Mononuclear cell (primary cell): ENCODE measurements around the gene NHERF2. TPM values are rescaled to one million over a fixed set of nuclear protein-coding genes. Genes with fewer than 3 reads are reported as not detected.

Experiments
- H3K27me3 ChIP-seq: 2 replicates; pipeline ENCODE4 v1.6.0; 2011; ENCODE audit warnings: low read length, control low read depth; ENCODE audit not compliant: insufficient read depth
- H3K4me1 ChIP-seq: 2 replicates; pipeline ENCODE4 v1.5.1; 2011; ENCODE audit warnings: mild to moderate bottlenecking, low read length, control low read depth; ENCODE audit not compliant: insufficient read depth
- H3K4me3 ChIP-seq: 2 replicates; pipeline ENCODE4 v1.5.1; 2011; ENCODE audit warnings: mild to moderate bottlenecking, low read length, moderate library complexity
- H3K9me3 ChIP-seq: 2 replicates; pipeline ENCODE4 v1.5.1; 2011; ENCODE audit warnings: low read depth, mild to moderate bottlenecking, control low read depth, low read length
- total RNA-seq: library from RNA; depleted of rRNA; stranded (reverse); fragments of >200 nt; gene quantifications from one replicate; pipeline ENCODE4 v1.2.3, GENCODE V29; 2012

NHERF2 gene
- total RNA-seq = 0.84 TPM

- H3K4me3 ChIP-seq = no peak within 1 kb of the TSS
- peaks cover 20% of the 10 kb centered on the region for H3K27me3 ChIP-seq
- H3K4me1 ChIP-seq = peaks cover 29% of the 10 kb centered on the region
- H3K9me3 ChIP-seq = no peaks in the 10 kb centered on the region
These were observed at the start of gene NHERF2 for GRCh38 chr16:2026461-2027023. Gene NHERF2, plus strand, starts transcription at chr16:2026902. Its CDS starts 104 bp downstream, at chr16:2027006.

DNA sequence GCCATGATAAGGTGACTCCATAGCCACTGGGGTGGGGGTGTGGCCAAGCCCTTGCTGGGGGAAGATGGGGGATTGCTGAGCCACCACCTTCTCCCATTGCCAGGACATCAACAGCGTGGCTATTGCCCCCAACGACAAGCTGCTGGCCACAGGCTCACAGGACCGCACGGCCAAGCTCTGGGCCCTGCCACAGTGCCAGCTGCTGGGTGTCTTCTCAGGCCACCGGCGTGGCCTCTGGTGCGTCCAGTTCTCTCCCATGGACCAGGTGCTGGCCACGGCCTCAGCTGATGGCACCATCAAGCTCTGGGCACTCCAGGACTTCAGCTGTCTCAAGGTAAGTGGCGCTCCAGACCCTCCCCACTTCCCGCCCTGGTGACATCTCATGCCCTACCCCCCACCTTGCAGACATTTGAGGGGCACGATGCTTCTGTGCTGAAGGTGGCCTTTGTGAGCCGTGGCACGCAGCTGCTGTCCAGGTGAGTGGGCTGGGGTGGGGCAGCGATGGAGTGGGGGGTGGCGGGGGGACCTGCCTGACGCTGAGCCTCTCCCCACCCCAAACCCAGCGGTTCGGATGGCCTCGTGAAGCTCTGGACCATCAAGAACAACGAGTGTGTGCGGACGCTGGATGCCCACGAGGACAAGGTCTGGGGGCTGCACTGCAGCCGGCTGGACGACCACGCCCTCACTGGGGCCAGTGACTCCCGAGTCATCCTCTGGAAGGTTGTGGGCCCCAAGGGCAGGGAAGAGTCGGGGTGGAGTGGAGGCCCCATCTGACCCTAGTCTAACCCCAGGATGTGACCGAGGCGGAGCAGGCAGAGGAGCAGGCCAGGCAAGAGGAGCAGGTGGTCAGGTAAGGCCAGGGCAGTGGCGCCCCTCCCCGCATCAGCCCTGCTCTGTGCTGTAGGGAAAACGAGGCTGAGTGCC, 49.5 kb upstream of the NHERF2 start:
- no peak overlapping the region for H3K4me3 ChIP-seq
- H3K9me3 ChIP-seq = no peaks in the 10 kb centered on the region
- peaks cover 30% of the 10 kb centered on the region for H3K27me3 ChIP-seq
- H3K4me1 ChIP-seq = peaks cover 11% of the 10 kb centered on the region

DNA sequence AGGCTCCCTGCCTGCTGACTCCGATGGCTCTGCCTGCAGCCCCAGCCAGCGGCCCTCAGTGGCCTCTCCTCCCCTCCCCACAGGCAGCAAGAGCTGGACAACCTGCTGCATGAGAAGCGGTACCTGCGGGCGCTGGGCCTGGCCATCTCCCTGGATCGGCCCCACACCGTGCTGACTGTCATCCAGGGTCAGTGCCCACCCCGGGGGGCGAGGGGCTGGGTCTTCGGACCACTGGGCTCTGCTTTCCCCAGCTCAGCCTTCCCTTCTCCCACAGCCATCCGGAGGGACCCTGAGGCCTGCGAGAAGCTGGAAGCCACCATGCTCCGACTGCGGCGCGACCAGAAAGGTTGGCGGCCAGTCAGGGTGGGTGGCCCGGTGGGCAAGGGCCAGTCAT, 48.8 kb upstream of the NHERF2 start:
- peaks cover 5% of the 10 kb centered on the region for H3K4me1 ChIP-seq
- H3K27me3 ChIP-seq = peaks cover 36% of the 10 kb centered on the region
- H3K4me3 ChIP-seq = no peak overlapping the region
- H3K9me3 ChIP-seq = no peaks in the 10 kb centered on the region

GRCh38 chr16:1978476-1979120, 48.1 kb upstream of the NHERF2 start:
- H3K27me3 ChIP-seq = peaks cover 39% of the 10 kb centered on the region
- H3K4me3 ChIP-seq = no peak overlapping the region
- H3K9me3 ChIP-seq = no peaks in the 10 kb centered on the region

DNA sequence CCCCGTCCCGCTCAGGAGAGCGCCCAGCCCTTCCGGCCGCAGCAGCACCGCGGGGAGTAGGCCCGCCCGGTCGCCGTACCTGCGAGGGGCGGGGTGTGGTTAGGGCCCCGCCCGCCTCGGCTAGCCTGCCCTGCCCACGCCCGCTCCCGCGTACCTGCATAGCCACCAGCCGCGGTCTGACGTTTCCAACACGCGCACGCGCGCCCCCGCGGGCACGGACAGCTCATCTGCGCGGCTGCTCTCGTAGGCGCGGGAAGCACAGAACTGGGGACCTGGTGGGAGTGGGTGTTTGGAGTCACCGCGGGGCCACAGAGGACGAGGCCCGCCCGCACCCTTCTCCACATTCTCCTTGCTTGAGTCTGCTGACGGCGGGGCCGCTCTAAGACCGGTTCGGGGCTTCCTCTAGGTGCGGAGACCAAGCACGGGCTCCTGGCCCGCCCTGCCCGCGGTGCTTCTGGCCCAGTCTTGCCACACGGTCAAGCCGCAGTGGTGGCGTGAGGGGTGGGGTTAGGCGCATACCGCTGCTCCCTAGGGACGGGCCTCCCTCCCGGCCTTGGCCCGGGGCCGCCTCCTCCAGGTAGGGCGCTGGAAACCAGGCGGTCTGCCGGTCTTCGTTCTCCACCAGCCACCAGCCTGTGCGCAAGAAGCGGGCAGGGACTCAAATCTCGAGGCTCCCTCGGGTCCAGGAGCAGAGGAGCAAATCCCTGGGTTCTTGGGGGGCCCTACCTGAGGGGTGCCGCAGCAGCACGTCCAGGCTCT, 47.3 kb upstream of the NHERF2 start:
- Histone ChIP-seq H3K9me3 (no peaks in the 10 kb centered on the region), H3K27me3 (peaks cover 39% of the 10 kb centered on the region), H3K4me1 (peaks cover 10% of the 10 kb centered on the region), H3K4me3 (no peak overlapping the region)

More at GRCh38 chr16:1978476-1979120, 48.1 kb upstream of the NHERF2 start:
- H3K4me1 ChIP-seq = peaks cover 8% of the 10 kb centered on the region

- Histone ChIP-seq H3K4me1 (peaks cover 17% of the 10 kb centered on the region), H3K9me3 (no peaks in the 10 kb centered on the region), H3K27me3 (peaks cover 39% of the 10 kb centered on the region), H3K4me3 (no peak overlapping the region)
These were observed 46.5 kb upstream of the NHERF2 start for GRCh38 chr16:1980030-1980769.

DNA sequence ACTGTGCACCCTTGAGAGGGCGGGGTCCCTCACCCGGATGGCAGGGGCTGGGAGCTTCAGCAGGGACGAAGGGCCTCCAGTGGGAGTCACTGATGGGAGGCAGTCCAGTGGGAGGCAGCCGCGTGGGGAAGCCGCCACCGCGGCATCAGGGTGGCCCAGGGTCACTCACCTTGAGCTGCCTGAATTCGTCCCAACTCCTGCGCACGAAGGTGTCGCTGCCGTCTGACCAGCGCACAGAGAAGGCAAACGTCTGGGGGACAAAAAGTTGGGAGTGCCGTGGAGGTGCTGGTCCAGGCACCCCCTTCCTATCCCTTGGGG, 46.0 kb upstream of the NHERF2 start:
- H3K4me3 ChIP-seq = no peak overlapping the region
- H3K27me3 ChIP-seq = peaks cover 39% of the 10 kb centered on the region
- peaks cover 21% of the 10 kb centered on the region for H3K4me1 ChIP-seq
- H3K9me3 ChIP-seq = no peaks in the 10 kb centered on the region

DNA sequence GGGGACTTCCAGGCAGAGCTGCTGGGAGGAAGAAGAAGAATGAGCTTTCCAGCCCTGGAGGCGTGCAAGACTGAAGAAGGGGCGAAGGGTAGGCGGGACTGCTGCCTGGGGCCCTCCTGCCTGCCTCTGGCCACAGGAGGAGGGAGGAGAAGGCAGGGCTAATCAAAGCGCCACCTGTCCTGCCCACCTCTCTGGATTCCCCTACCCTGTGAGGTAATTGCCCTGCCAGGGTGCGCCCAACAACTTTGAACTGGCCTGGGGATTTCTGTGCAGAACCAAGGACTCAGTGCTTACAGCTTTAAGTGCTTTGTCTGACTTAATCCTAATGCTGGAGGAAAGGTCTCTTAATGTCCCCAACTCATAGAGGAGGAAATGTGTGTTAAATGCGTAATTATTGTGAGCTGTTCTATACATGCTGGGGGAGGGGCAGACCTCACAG, 45.3 kb upstream of the NHERF2 start, which contains the start of gene NOXO1:
NOXO1 (minus strand) TSS at position 72 of the 439 bp plus-strand sequence. CDS start 290 bp downstream, outside the sequence.
- H3K27me3 ChIP-seq = peaks cover 39% of the 10 kb centered on the region
- H3K4me3 ChIP-seq = no peak within 1 kb of the TSS
- H3K9me3 ChIP-seq = no peaks in the 10 kb centered on the region
- peaks cover 21% of the 10 kb centered on the region for H3K4me1 ChIP-seq

DNA sequence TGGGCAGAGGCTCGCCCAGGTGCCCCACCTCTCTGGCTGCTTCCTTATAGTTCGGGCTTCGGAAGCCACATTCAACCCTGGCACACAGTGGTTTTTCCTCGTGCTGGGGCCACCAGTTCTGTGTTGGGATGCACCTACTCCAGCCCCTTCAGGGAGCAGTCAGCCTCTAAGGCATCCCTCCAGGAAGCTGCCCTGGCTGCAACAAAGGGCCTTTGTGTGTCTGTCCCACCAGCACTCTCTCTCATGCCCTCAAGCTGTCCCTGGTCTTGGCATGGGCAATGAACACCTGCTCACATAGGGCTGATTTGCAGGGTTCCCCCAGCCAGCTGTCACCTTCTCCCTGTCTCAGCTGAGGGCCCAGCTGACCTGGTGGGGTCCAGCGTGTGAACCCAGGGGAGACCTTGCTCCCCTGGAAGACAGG, 44.7 kb upstream of the NHERF2 start:
- H3K27me3 ChIP-seq = peaks cover 39% of the 10 kb centered on the region
- H3K4me1 ChIP-seq = peaks cover 21% of the 10 kb centered on the region
- no peaks in the 10 kb centered on the region for H3K9me3 ChIP-seq
- H3K4me3 ChIP-seq = no peak overlapping the region

DNA sequence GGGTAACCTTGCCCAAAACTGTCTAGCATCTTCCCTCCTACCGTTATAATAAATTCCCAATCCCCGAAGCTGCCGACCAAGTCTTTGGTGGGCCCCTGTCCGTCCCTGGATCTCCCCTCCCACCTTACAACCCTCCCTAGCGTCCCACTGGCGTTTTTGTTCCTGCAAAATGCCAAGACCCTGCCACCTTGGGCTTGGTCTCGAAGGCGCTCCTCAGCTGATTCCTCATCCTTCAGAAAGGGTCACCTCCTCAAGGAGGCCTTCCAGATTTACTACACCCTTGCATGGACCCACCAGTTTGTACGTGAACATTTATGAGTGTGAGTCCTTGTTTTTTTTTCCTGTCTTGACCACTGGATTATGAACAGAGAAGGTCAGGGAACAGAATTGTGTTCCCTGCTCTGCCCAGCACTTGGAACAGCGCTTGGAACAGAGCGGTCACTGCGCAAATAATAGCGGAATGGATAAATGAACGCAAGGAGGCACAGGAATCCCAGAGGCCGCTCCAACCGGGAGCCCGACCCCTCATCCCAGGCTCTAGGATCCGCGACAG, 43.6 kb upstream of the NHERF2 start:
- Histone ChIP-seq H3K9me3 (no peaks in the 10 kb centered on the region), H3K4me1 (peaks cover 21% of the 10 kb centered on the region), H3K4me3 (peak overlapping the region; percentile 56), H3K27me3 (peaks cover 39% of the 10 kb centered on the region)

DNA sequence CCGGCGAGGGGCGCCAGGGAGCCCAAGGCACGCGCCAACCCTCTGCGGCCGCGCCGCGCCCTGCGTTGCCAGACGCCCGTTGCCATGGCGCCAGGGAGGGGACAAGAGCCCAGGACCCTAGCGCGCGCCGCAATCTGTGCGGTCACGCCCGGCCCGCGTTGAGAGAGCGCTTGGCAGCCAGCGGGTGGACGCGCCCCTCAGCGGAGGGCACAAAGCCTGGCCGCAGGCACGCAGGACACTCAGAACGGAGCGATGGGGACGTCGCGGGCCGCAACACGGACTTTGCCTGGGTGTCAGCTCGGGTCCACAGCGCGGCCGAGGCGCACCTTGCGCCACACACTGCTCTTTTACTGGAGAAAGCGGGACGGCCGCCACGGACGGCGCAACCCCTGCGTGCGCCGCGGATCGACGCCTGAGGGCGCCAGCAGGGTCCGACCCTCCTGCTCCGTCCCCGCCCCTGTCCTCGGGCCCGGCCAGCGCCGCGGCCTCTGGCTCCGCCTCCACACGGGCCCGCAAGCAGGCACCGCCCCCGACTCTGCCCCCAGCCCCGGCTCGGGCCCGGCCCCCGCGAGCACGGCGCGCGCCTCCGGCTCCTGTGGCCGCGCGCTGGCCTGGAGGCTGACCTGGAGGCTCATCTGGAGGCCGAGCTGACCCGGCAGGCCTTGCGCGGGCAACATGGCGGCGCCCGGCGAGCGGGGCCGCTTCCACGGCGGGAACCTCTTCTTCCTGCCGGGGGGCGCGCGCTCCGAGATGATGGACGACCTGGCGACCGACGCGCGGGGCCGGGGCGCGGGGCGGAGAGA, 43.0 kb upstream of the NHERF2 start, which contains the start of gene GFER:
GFER (plus strand) TSS at position 650 of the 803 bp plus-strand sequence; CDS start at position 676, 26 bp downstream.
- Histone ChIP-seq H3K27me3 (peaks cover 42% of the 10 kb centered on the region), H3K4me1 (peaks cover 21% of the 10 kb centered on the region), H3K9me3 (no peaks in the 10 kb centered on the region), H3K4me3 (peak within 1 kb of the TSS; percentile 56)

DNA sequence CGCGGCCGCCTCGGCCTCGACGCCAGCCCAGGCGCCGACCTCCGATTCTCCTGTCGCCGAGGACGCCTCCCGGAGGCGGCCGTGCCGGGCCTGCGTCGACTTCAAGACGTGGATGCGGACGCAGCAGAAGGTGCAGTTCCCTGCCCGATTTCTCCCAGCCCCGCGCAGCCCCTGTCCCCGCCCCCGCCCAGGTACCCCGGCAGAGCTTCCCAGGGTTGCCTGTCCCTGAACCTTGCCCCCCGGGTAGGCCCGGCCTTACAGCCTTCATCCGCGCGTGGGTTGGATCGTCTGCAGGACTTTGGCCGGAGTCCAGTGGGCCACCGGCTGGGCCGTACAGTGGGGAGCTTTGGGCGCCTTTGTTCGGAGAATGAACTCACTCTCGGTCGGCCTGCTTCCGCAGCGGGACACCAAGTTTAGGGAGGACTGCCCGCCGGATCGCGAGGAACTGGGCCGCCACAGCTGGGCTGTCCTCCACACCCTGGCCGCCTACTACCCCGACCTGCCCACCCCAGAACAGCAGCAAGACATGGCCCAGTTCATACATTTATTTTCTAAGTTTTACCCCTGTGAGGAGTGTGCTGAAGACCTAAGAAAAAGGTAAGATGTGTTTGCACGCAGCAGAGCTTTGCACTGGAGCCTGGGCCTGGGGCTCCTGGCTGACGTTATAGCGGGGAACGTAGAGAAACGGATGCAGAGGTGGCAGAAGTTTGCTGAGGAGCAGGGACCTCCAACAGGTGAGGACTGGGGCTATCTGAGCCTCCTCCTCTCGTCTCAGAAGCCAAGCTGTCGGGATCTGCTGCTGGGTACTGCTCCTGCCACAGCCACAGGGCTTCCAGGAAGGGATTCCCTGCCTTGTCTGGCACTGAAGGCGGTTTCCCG, 42.1 kb upstream of the NHERF2 start:
- H3K9me3 ChIP-seq = no peaks in the 10 kb centered on the region
- H3K27me3 ChIP-seq = peaks cover 47% of the 10 kb centered on the region
- peaks cover 24% of the 10 kb centered on the region for H3K4me1 ChIP-seq
- peak overlapping the region; percentile 56 for H3K4me3 ChIP-seq
